Activated CD8-positive, alpha-beta T cell treated with anti-CD3 and anti-CD28 coated beads, Interleukin-2, amount 10 ng/mL, durations not matched to agents 7 days and 5 days (primary cell): ENCODE measurements around the gene TGFB1. TPM values are rescaled to one million over a fixed set of nuclear protein-coding genes. Genes with fewer than 3 reads are reported as not detected.
A peak's percentile ranks its signal among the peaks of the same experiment; 100 is the strongest.

Source experiments
- ATAC-seq: fragments of 150-1000 bp; cut with Tn5 transposase; one replicate; pipeline ENCODE4 v1.10.0; 2021; ENCODE audit warnings: moderate library complexity
- CTCF ChIA-PET: fragments of 350-600 bp; sonication (Branson Sonifier 250); formaldehyde crosslinking; loops from one replicate; lab custom pipeline; 2021; ENCODE audit warnings: antibody characterized with exemption; lab: Charles Lee
- POLR2A ChIA-PET: fragments of 350-600 bp; sonication (Branson Sonifier 250); formaldehyde crosslinking; loops from one replicate; lab custom pipeline; 2021; ENCODE audit warnings: antibody characterized with exemption; lab: Charles Lee
- DNase-seq: peaks from one replicate; pipeline ENCODE4 v3.0.0-alpha.2; 2020
- H3K27ac Mint-ChIP-seq: one replicate; pipeline ENCODE4 v1.8.0; 2021; ENCODE audit warnings: mild to moderate bottlenecking, mixed read lengths
- H3K27me3 Mint-ChIP-seq: one replicate; pipeline ENCODE4 v1.8.0; 2021; ENCODE audit warnings: low read depth, mixed read lengths
- H3K36me3 Mint-ChIP-seq: one replicate; pipeline ENCODE4 v1.8.0; 2021; ENCODE audit warnings: low read depth, mixed read lengths
- H3K4me1 Mint-ChIP-seq: one replicate; pipeline ENCODE4 v1.8.0; 2021; ENCODE audit warnings: low read depth, mixed read lengths
- H3K4me3 Mint-ChIP-seq: one replicate; pipeline ENCODE4 v1.8.0; 2021; ENCODE audit warnings: mild to moderate bottlenecking, mixed read lengths
- H3K9me3 Mint-ChIP-seq: one replicate; pipeline ENCODE4 v1.8.0; 2022; ENCODE audit warnings: mixed read lengths; ENCODE audit not compliant: insufficient read depth
- total RNA-seq, 2 experiments: library from RNA; stranded (reverse); gene quantifications; one replicate each; pipeline ENCODE4 v1.2.3, GENCODE V29; 2021

TGFB1 gene
- total RNA-seq, 2 experiments from 2014 or later = 210 to 231 TPM

GRCh38 chr19:41321204-41321599, 32.5 kb downstream of the TGFB1 start:
- Mint-ChIP-seq H3K4me1 (peaks cover 42% of the 10 kb centered on the region), H3K27me3 (no peaks in the 10 kb centered on the region), H3K4me3 (no peak overlapping the region), H3K9me3 (no peaks in the 10 kb centered on the region), H3K27ac (peak overlapping the region; percentile 55), H3K36me3 (peaks cover 80% of the 10 kb centered on the region)
- ChIA-PET CTCF (interaction anchor here (0.9 to 1.4 kb wide), 2 partner anchors 12 to 117 kb away, joined by 3 to 7 read pairs; no protein-coding TSS in a partner anchor), POLR2A (no interaction called here)
- DNase-seq = no peak
- ATAC-seq = no peak

- ChIA-PET CTCF (interaction anchor here (1.0 kb wide), 1 partner anchor 12 kb away, joined by 4 read pairs; no protein-coding TSS in a partner anchor), POLR2A (interaction anchor here (0.8 kb wide), 1 partner anchor 32 kb away, joined by 3 read pairs; no protein-coding TSS in a partner anchor)
- no peak for ATAC-seq
- Mint-ChIP-seq H3K4me1 (peaks cover 41% of the 10 kb centered on the region), H3K4me3 (no peak overlapping the region), H3K36me3 (peaks cover 83% of the 10 kb centered on the region), H3K27me3 (no peaks in the 10 kb centered on the region), H3K27ac (peak overlapping the region; percentile 28), H3K9me3 (no peaks in the 10 kb centered on the region)
- no peak for DNase-seq
Observed at GRCh38 chr19:41320568-41320967, 33.2 kb downstream of the TGFB1 start.

- H3K27me3 Mint-ChIP-seq = no peaks in the 10 kb centered on the region
- ATAC-seq (no peak), DNase-seq (no peak)
- ChIA-PET POLR2A (interaction anchor here (0.8 kb wide), 1 partner anchor 33 kb away, joined by 3 read pairs; no protein-coding TSS in a partner anchor), CTCF (interaction anchor here (1.0 kb wide), 1 partner anchor 11 kb away, joined by 4 read pairs; no protein-coding TSS in a partner anchor)
- no peak overlapping the region for H3K4me3 Mint-ChIP-seq
- H3K4me1 Mint-ChIP-seq = peaks cover 37% of the 10 kb centered on the region
- peaks cover 79% of the 10 kb centered on the region for H3K36me3 Mint-ChIP-seq
- no peaks in the 10 kb centered on the region for H3K9me3 Mint-ChIP-seq
- H3K27ac Mint-ChIP-seq = no peak overlapping the region
Observed at GRCh38 chr19:41320185-41320518, 33.6 kb downstream of the TGFB1 start.

- ChIA-PET CTCF (interaction anchor here (1.0 kb wide), 1 partner anchor 11 kb away, joined by 4 read pairs; no protein-coding TSS in a partner anchor), POLR2A (interaction anchor here (1.0 kb wide), 1 partner anchor 32 kb away, joined by 4 read pairs; no protein-coding TSS in a partner anchor)
- H3K27me3 Mint-ChIP-seq = no peaks in the 10 kb centered on the region
- H3K9me3 Mint-ChIP-seq = no peaks in the 10 kb centered on the region
- peaks cover 76% of the 10 kb centered on the region for H3K36me3 Mint-ChIP-seq
- DNase-seq = no peak
- no peak overlapping the region for H3K27ac Mint-ChIP-seq
- H3K4me1 Mint-ChIP-seq = peaks cover 34% of the 10 kb centered on the region
- H3K4me3 Mint-ChIP-seq = no peak overlapping the region
- no peak for ATAC-seq
Observed at GRCh38 chr19:41319500-41320184, 34.1 kb downstream of the TGFB1 start.

- peak overlapping the region; percentile 65 for H3K27ac Mint-ChIP-seq
- ChIA-PET POLR2A (interaction anchor here (1.0 kb wide), 1 partner anchor 32 kb away, joined by 4 read pairs; no protein-coding TSS in a partner anchor), CTCF (no interaction called here)
- no peak overlapping the region for H3K4me3 Mint-ChIP-seq
- no peak for DNase-seq
- peaks cover 74% of the 10 kb centered on the region for H3K36me3 Mint-ChIP-seq
- H3K9me3 Mint-ChIP-seq = no peaks in the 10 kb centered on the region
- ATAC-seq = no peak
- H3K27me3 Mint-ChIP-seq = no peaks in the 10 kb centered on the region
- peaks cover 26% of the 10 kb centered on the region for H3K4me1 Mint-ChIP-seq
Observed at GRCh38 chr19:41318696-41319499, 34.8 kb downstream of the TGFB1 start.

- DNase-seq (no peak), ATAC-seq (no peak)
- POLR2A ChIA-PET = no interaction called here
- Mint-ChIP-seq H3K36me3 (peaks cover 75% of the 10 kb centered on the region), H3K4me1 (peaks cover 25% of the 10 kb centered on the region), H3K27me3 (no peaks in the 10 kb centered on the region), H3K9me3 (no peaks in the 10 kb centered on the region), H3K4me3 (no peak overlapping the region), H3K27ac (peak overlapping the region; percentile 17)
- CTCF ChIA-PET = no interaction called here
Observed at GRCh38 chr19:41316306-41316920, 37.3 kb downstream of the TGFB1 start.

- DNase-seq (no peak), ATAC-seq (no peak)
- Mint-ChIP-seq H3K4me1 (peaks cover 53% of the 10 kb centered on the region), H3K36me3 (peaks cover 63% of the 10 kb centered on the region), H3K27me3 (no peaks in the 10 kb centered on the region), H3K9me3 (no peaks in the 10 kb centered on the region), H3K4me3 (peak overlapping the region; percentile 96), H3K27ac (peak overlapping the region; percentile 17)
- CTCF ChIA-PET = interaction anchor here (2.7 kb wide), 1 partner anchor 48 kb away, joined by 10 read pairs; the partner anchor contains the start of gene HNRNPUL1
- POLR2A ChIA-PET = interaction anchor here (1.8 to 8.3 kb wide), 2 partner anchors 16 to 47 kb away, joined by 7 to 105 read pairs; partner anchors contain the start of gene HNRNPUL1
Observed at GRCh38 chr19:41311613-41312012, 42.1 kb downstream of the TGFB1 start.

GRCh38 chr19:41311072-41311471, 42.6 kb downstream of the TGFB1 start:
- H3K27me3 Mint-ChIP-seq = no peaks in the 10 kb centered on the region

GRCh38 chr19:41310033-41310831, 43.5 kb downstream of the TGFB1 start, which contains the start of gene CCDC97:
Gene CCDC97, plus strand, starts transcription at chr19:41310172. Its CDS starts 139 bp downstream, at chr19:41310311.
- no peaks in the 10 kb centered on the region for H3K27me3 Mint-ChIP-seq
- POLR2A ChIA-PET = interaction anchor here (0.5 to 8.3 kb wide), 6 partner anchors 11 to 419 kb away, joined by 3 to 105 read pairs (median 4); partner anchors contain the start of gene HNRNPUL1
- no peaks in the 10 kb centered on the region for H3K9me3 Mint-ChIP-seq
- peaks cover 64% of the 10 kb centered on the region for H3K36me3 Mint-ChIP-seq
- H3K27ac Mint-ChIP-seq = peak within 1 kb of the TSS; percentile 98
- CTCF ChIA-PET = interaction anchor here (0.6 to 2.7 kb wide), 7 partner anchors 9 to 106 kb away, joined by 3 to 13 read pairs (median 4); partner anchors contain the start of genes B9D2 and HNRNPUL1
- peak; percentile 91 for DNase-seq
- ATAC-seq = peak; percentile 74
- peaks cover 65% of the 10 kb centered on the region for H3K4me1 Mint-ChIP-seq
- H3K4me3 Mint-ChIP-seq = peak within 1 kb of the TSS; percentile 96

More at GRCh38 chr19:41311072-41311471, 42.6 kb downstream of the TGFB1 start:
- Mint-ChIP-seq H3K4me1 (peaks cover 59% of the 10 kb centered on the region), H3K36me3 (peaks cover 63% of the 10 kb centered on the region), H3K27ac (no peak overlapping the region), H3K9me3 (no peaks in the 10 kb centered on the region), H3K4me3 (peak overlapping the region; percentile 96)
- DNase-seq (no peak), ATAC-seq (no peak)
- CTCF ChIA-PET = interaction anchor here (0.9 to 2.7 kb wide), 4 partner anchors 48 to 107 kb away, joined by 3 to 13 read pairs (median 7); partner anchors contain the start of genes B9D2 and HNRNPUL1
- POLR2A ChIA-PET = interaction anchor here (1.8 to 8.3 kb wide), 2 partner anchors 16 to 46 kb away, joined by 7 to 105 read pairs; partner anchors contain the start of gene HNRNPUL1
